Stimulated activated CD4-positive, alpha-beta T cell treated with anti-CD3 and anti-CD28 coated beads, Interleukin-15, amount 100 ng/mL, for 1 hour (primary cell): ENCODE measurements around the gene OPTC.
"Not testable (repeated sequence)": the region's sequence is repeated elsewhere in the genome, so short reads cannot be mapped to it uniquely, and the experiment has no call there.

Experiments
- DNase-seq, 2 donors: peaks; one replicate each; pipeline ENCODE4 v3.0.0-alpha.2; 2020; ENCODE audit warnings: low read depth in 1 of 2, low spot score in 1 of 2

OPTC gene

DNA sequence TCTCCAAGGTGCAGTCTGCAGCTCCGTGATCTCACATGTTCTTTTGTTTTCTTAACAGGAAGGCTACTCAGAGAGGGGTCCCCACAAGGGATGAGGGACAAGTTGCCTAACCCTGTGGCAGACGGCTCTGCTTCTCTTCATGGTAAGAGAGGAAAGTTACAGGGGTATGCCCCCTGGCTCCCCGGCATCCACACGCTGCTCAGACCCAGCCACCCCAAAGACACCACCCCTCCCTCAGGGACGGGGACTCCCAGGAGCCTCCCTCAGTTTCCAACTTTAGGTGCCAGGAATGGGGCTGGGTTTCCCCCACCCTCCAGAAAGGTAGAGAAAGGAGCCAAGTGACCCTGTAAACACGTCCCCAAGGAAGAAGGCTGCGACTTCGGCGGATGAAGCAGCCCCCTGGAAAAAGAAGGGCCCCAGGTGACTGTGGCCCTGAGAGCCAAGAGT, 19.7 kb downstream of the OPTC start:
- DNase-seq, result no peak

DNA sequence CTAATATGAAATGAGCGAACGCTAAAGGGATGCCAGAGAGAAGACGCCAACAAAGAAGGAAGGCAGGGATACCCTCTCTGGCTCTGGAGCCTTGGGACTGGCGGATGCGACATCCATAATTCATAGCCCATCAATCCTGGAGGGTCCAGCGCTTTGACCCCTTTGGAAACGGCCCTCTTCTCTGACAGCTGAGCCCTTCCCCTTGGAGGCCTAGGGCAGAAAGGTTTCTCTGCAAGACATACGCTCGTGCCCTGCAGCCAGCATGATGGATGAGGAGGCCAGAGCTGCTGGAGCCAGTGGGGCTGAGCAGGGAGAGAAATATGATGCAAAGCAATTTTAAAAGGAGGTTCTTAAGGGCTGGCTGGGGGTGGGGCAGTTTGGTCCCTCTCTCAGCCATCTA, 22.2 kb downstream of the OPTC start:
- no peak for DNase-seq

DNA sequence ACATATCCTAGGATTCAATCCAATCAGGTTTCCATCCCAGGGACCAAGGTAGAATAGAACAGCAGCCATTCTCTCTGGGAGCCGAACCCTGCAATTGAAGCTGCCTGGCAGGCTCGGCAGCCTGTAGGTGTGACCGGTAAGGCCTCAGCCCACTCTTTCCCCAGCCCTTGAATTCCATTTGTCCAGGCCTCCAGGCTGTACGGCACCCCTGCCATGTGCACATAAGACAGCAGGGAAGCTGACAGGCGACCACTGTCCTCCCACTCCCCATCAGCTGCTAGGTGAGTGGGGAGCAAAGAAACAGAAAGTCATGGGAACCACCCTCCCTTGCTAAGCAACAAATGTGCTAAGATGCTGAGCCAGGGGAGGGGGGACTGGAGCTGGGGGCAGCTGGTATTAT, 23.0 kb downstream of the OPTC start:
- no peak for DNase-seq

DNA sequence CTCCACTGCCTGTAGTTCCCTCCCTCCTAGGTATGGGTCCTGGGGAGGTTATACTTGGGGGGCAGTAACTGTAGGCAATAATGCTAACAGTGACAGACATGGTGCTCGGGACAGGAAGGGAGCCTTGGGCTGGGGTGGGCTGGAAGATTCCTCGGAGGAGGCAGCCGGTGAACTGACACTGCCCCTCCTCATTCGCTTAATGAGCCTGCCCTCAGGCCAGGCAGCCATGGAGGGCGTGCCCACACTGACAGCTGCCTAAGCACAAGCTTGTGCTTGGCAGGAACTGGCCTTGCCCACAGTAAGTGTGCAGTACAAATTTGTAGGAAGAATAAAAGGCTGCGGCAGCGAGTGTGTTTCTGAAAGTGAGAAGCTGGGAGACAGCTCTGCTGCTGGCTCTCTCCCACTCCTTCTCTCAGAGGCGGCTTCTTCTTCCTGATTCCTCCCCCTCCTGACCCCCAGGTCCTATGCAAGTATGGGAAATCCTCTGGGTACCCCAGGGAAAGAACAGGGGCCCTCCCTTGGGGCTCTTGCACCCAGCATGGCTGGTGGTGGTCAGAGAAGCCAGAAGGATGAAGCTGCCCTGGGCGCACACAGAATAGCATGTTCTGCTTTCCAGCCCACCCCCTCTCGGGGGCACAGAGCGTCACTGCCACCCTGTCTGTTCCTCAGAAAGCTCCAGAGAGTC, 23.6 kb downstream of the OPTC start:
- no peak for DNase-seq

DNA sequence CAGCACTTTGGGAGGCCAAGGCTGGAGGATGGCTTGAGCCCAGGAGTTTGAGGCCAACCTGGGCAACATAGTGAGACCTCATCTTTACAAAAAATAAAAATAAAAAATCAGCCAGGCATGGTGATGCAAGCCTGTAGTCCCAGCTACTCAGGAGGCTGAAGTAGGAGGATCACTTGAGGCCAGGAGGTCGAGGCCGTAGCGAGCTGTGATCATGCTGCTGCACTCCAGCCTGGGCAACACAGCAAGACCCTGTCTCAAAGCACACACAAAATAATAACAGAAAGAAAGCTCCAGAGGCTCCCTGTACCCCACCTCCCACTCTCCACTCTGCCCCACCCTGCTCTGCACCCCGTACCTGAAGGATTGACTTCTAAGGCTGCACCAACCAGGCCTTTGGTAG, 24.2 kb downstream of the OPTC start:
- not testable (repeated sequence) for DNase-seq

DNA sequence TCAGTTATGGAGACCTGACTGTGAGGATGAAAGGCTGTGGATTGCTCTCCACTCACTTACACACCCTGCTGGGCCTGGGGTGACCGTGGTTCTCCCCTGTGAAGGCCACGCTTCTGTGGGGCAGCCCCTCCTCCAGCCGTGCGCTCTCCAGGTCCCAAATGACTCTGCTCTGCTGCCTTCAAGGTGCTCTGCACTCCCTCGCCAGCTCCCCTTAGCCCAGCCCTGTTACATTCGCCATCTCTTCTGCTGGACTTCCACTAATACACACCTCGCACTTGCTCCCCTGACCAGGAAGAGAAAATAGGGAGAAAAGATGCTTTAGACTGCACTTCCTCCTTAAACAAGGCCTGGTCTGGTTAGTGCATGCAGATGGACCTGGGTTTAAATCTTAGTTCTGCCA, 24.6 kb downstream of the OPTC start:
- no peak for DNase-seq

DNA sequence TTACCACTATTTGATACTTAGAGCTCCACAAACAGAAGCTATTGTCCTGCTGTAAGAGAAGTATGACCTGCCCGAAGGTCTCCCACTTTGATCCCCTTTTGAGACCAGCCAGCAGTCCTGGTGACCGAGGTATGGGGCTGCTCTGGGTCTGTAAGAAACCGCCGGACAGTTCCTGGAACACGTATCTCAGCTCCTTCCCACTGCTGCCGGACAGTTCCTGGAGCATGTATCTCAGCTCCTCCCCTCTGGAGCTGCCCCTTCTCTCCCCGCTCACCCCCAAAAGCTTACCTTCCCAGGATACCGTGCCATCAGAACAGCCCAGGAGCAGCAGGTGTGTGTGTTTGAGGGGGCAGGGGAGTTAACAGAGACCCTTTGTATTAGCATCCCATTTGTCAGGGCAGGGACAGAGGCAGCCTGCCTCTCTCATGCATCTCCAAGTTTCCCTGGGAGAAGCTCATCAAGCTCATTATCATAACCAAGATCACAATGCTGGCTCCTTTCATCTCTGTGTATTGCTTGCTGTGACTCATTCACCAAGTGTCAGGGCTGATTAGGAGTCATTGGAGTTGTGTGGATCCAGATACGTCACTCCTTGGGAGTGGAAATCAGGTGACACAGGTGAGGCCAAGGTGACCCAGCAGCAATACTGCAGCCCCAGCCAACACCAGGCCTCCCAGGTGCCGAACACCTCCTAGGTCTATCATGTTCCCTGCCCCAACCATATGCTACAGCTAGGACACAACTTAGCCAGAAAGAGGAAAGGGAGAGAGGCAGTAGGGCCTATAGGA, 25.3 kb downstream of the OPTC start:
- DNase-seq, result no peak

DNA sequence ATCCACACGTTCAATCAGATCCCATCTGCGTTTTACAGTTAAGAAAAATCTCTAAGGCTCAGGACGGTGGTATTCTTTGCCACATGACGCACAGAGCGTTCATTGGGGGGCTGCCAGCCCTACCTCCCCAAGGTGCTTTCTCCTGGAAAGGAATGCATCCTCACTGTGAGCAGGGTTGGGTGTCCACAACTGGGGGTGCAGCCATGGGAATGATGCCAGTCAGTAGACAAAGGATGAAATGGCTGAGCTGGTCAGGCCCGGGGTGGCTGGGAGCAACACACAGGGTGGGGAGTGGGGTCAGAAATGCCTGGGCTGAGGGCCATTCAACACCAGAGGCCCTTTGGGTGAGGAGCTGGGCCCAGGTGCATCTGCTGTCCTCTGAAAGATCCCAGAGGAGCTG, 25.9 kb downstream of the OPTC start:
- DNase-seq, result no peak

DNA sequence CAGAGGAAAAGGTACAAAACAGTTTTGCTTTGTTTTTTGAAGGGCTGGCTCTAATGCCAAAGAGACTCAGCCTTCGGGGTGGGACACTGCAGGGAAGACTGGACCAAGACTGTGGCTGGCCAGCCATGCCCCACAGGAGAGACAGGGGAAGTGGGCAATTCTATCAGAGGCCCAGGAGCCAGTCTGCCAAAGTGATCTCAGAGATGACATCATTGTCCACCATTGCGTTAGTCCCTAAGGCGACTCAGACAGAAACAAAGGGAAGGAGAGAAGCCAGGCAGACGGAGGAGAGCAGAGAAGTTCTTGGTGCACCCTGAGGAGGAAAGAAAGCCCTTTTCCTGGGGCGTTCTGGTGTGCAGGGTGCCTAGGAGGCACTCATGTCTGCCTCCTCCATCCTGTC, 26.4 kb downstream of the OPTC start:
- no peak for DNase-seq

DNA sequence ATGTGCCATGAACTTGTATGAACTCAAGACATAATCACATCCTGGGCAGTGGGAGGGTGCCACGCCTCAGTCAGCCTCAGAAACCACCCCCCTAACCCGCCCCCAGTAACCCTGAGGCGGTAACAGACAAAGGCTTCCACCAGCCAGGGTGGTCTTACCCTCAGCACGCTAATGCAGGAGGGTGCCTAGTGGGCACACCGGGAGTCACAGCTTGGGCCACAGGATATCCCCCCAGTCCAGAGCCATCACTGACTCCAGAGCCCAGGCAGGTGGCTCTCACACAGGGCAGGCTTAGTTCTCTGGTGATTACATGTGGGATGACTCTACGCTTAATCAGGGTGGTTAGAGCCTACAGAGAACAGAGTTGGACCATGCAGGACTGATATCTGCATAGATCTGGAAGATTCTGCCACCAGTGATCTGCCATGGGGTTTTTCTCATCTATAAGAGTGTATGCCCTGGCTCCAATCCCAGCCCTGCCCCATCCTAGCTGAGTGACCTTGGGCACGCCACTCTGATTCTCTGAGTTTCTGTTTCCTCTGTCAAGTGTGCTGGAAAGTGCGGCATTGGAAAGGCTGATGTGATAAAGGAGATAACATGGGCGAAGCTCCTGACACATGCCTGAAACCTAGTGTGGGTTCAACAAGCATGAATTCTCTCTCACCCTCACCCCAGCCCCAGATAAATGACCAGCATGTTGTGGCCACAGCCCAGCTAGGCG, 27.3 kb downstream of the OPTC start:
- DNase-seq, result no peak

DNA sequence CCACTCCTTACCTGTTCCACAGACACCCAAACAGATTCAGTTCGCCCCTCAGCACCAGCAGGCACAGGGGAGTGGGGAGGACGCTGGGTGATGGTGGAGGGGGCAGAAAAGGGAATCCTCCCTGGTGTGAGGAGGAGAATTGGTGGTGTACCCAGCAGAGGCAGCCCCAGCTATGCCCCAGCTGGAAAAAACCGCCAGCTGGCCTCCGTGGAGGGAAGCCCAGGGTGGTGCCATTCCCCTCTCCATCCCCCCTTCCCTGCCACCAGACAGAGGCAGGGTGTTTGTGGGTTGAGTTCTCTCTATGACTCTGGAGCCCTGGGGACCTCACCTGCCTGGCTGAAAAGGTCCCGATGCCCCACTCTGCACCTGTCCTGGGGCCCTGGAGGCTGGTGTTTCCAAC, 27.9 kb downstream of the OPTC start:
- DNase-seq, result no peak

DNA sequence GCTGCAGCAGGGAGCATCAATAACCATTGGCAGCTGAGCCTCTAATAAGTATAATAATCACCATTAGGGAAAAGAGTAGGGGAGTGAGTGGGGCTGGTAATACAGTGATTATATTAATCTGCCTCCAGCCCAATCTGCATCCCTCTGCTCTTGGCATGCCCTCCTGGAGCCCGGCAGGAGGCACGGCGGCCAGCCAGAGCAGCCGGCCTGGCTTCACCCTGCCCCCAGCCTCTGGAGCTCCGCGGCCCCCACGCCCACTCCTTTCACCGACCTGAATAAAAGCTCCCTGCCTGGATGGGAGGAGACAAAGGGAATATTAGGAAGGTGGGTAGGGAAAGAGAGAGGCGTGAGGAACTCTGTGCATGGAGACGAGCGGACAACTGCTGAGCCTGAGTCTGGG, 28.3 kb downstream of the OPTC start:
- no peak for DNase-seq

DNA sequence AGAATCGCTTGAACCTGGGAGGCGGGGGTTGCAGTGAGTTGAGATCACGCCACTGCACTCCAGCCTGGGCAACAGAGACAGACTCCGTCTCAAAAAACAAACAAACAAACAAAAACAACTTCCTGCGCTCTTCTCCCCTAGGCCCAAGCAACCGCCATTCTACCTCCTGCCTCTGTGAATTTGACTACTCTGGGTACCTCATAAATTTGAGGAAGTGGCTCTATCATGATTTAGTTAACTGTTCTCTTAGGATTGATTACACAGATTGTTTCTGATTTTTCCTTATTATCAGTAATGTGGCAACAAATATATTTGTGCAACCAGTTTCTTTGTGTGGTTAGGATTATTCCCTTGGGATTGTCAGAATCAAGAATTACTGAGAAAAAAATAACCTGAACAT, 29.7 kb downstream of the OPTC start:
- no peak for DNase-seq

DNA sequence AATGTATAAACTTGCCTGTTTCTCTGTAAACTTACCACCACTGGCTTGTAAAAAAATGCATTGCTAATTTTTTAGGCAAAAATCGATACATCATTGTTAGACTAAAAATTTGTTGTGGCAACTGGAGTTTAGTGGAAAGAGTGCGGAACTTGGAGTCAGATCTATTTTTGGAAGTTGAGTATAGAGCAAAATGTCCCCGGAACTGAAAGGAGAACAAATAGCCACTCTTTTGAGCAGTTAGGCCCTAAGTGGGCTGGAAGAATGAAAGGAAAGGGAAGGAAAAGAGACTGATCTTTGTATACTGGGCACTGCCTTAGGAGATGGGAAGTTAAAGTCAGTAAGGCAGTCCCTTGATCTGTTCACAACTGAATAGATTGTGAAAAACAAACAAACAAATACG, 30.2 kb downstream of the OPTC start:
- no peak for DNase-seq

DNA sequence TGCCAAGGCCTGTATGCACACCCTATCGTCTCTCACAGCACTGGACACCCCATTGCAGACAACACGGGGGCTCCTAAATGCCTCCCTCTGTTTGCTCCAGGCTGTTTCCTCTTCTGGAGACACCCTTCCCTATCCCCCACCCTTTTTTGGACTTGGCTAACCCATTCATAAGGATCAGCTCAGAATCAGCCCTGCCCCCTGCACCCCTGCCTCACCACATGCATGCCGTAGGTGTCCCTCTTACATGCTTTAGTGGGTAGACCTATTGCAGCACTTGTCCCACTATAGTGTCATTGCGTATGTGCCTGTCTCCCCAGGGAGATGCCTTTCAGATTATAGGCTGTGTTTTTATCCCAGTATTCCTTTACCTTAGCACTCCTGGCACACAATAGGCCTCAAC, 30.9 kb downstream of the OPTC start:
- no peak for DNase-seq

DNA sequence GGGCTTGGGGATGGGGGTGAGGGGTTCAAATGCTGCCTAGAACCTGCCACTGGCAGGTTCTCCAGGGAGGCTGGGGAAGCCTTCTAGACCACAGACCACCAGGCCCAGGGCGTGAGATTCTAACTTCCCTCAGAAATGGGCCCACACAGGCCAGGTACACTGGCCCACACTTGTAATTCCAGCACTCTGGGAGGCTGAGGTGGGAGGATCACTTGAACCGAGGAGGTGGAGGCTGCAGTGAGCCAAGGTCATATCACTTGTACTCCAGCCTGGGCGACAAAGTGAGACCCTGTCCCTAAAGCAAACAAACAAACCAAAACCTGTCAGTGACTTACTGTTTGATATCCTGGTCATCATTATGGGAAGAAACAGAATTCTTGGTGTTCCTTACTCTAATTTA, 31.7 kb downstream of the OPTC start:
- DNase-seq, result no peak

DNA sequence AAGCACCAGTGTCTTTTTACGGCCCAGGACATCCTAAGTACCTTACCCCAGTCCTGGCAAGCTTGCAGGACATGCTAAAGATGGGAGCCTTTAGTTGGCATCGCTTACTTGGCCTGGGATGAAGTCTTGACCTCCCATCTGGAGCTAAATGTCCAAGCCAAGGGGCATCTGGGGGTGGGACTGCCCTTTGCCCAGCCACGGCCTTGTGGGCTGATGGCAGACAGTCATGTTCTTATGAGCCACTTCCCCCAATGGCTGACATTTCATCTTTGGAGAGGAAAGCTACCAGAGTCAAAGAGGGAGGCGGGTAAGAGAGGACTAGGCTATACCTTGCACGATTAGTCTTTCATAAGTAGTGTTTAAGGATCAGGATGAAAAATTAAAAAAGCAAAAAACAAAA, 32.2 kb downstream of the OPTC start:
- DNase-seq, result no peak

DNA sequence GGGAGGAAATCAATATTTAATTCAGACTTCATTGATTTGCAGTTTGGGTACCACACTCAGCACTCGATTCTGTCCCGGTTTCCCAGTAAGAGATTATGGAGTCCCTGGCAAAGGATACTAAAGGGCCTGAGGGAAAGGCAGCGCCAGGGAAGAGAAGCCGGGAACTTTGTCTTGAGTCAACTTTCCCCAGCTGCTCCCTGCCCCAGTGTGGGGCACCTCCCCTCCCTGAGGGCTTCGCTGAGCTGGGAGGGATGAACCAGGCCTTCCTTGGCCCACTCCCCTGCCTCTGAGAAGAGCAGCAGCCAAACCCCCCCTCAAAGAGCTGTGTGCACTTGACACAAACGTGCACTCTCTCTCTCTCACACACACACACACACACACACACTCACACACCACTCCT, 32.6 kb downstream of the OPTC start:
- DNase-seq, result no peak

DNA sequence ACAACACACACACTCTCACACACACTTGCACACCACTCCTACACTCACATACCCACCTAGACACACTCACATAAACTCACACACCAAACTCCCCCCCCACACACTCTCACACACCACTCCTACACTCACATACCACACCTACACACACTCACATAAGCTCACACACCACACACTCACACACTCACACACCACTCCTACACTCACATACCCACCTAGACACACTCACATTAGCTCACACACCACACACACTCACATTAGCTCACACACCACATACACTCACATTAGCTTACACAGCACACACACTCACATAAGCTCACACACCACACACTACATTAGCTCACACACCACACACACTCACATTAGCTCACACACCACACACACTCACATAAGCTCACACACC, 33.1 kb downstream of the OPTC start:
- no peak for DNase-seq

DNA sequence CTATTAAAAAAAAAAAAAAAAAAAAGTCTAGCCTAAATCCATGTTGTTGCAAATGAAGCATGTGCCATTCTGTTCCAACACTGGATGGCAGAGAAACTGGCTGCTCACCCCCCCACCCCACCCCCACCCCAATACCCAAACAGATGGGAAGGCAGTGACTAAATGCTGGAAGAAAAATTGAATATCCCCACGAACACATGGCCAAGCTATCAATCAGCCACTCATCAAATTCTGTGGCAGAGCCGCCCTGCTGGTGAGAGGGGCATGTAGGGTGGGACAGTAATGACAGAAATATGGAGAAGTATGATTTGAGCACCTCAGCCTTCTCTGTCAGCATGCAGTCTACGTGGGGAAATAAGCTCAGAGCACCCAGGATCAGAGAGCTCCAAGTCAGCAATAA, 34.1 kb downstream of the OPTC start:
- no peak for DNase-seq

DNA sequence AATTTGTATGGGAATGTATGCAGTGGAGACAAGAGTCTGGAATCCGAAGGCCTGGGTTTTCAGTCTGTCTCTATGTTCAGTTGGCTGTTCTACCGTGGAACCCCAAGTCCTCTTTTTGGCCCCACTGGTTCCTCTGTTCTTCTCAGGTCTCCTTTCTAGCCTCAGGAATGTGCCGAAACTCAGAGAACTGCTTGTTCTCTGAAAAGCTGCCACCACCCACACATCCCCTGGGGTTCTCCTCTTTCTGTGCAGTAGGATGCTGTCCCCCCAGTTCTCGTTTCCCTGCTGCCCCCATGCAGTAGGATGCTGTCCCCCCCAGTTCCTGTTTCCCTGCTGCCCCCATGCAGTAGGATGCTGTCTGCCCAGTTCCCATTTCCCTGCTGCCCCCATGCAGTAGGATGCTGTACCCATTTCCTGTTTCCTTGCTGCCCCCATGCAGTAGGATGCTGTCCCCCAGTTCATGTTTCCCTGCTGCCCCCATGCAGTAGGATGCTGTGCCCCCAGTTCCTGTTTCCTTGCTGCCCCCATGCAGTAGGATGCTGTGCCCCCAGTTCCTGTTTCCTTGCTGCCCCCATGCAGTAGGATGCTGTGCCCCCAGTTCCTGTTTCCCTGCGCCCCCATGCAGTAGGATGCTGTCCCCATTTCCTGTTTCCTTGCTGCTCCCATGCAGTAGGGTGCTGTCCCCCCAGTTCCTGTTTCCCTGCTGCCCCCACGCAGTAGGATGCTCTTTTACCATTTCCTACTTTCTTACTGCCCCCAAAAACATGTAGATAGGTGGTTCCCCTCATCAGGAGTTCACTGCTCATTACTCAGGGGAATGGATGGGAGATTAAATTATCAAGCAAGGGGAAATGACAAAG, 35.3 kb downstream of the OPTC start:
- no peak for DNase-seq
